GM12878 (cell line): ENCODE results near the gene ANXA4. TPM values are rescaled to one million over a fixed set of nuclear protein-coding genes. Genes with fewer than 3 reads are reported as not detected.

Experiments used
- ATAC-seq: fragments of 200-7000 bp; cut with Tn5 transposase; 3 replicates; pipeline ENCODE4 v1.9.1; 2020; ENCODE audit warnings: mild to moderate bottlenecking, moderate library complexity
- BruUV-seq: library from RNA; stranded (reverse); fragments of 400-500 nt; replicated peaks from 2 replicates; lab custom pipeline; 2021; lab: Mats Ljungman, UMichigan
- CTCF ChIA-PET: fragments of 300-600 bp; sonication (Branson Sonifier 250); formaldehyde crosslinking; extraction: SDS; loops from one replicate; lab custom pipeline; 2021; ENCODE audit warnings: inconsistent platforms; lab: Yijun Ruan, JAX
- POLR2A ChIA-PET: fragments of 350-600 bp; formaldehyde crosslinking; extraction: SDS; loops from one replicate; lab custom pipeline; 2021; ENCODE audit warnings: inconsistent platforms; lab: Charles Lee
- RAD21 ChIA-PET: fragments of 300-600 bp; sonication (Branson Sonifier 250); formaldehyde crosslinking; loops from one replicate; lab custom pipeline; 2023; ENCODE audit warnings: antibody characterized with exemption; ENCODE audit not compliant: unreplicated experiment; lab: Charles Lee
- SMC1A ChIA-PET: fragments of 300-600 bp; sonication (Branson Sonifier 250); formaldehyde crosslinking; loops from one replicate; lab custom pipeline; 2023; ENCODE audit not compliant: unreplicated experiment, uncharacterized antibody; lab: Charles Lee
- DNase-seq: peaks from one replicate; pipeline ENCODE4 v3.0.0-alpha.2; 2011; ENCODE audit warnings: low read depth, low spot score
- FAIRE-seq: peaks from 3 replicates; lab custom pipeline; 2011; peaks lifted over from hg19 to GRCh38; lab: Jason Lieb, UNC
- H2AFZ ChIP-seq: 2 replicates; pipeline ENCODE4 v1.6.0; 2011; ENCODE audit warnings: low read depth, low read length, control low read depth; ENCODE audit not compliant: control insufficient read depth
- H3K27ac ChIP-seq: 2 replicates; pipeline ENCODE4 v1.5.1; 2011; ENCODE audit warnings: control low read depth; ENCODE audit not compliant: control insufficient read depth, insufficient read depth
- H3K27me3 ChIP-seq, 2 experiments: replicated peaks in 1 of 2; 2 replicates each; pipeline versions ENCODE4 v1.6.0 to v1.6.1; 2011; ENCODE audit warnings: low read length in 1 of 2; ENCODE audit not compliant: control insufficient read depth in 2 of 2, insufficient read depth in 2 of 2
- H3K36me3 ChIP-seq, 2 experiments: 2 replicates each; pipeline ENCODE4 v1.5.1; 2011; ENCODE audit warnings: low read length in 1 of 2; ENCODE audit not compliant: control insufficient read depth in 2 of 2, insufficient read depth in 2 of 2
- H3K4me1 ChIP-seq: 2 replicates; pipeline ENCODE4 v1.6.1; 2011; ENCODE audit warnings: mild to moderate bottlenecking, low read length, moderate library complexity, mixed read lengths; ENCODE audit not compliant: control insufficient read depth, insufficient read depth
- H3K4me2 ChIP-seq: 2 replicates; pipeline ENCODE4 v1.6.0; 2011; ENCODE audit warnings: control low read depth; ENCODE audit not compliant: control insufficient read depth, insufficient read depth
- H3K4me3 ChIP-seq: fragments of 200-600 bp; sonication (generic); 2 replicates; pipeline ENCODE4 v1.5.1; 2016
- H3K79me2 ChIP-seq: 2 replicates; pipeline ENCODE4 v1.6.0; 2011; ENCODE audit warnings: low read length; ENCODE audit not compliant: control insufficient read depth, insufficient read depth
- H3K9ac ChIP-seq: 2 replicates; pipeline ENCODE4 v1.8.0; 2011; ENCODE audit warnings: low read length, control low read depth, mixed read lengths; ENCODE audit not compliant: control insufficient read depth, insufficient read depth
- H3K9me3 ChIP-seq: replicated peaks from 3 replicates; pipeline ENCODE4 v1.5.1; 2011; ENCODE audit warnings: mild to moderate bottlenecking, low read length; ENCODE audit not compliant: control insufficient read depth, insufficient read depth
- H4K20me1 ChIP-seq: 2 replicates; pipeline ENCODE4 v1.6.0; 2011; ENCODE audit not compliant: control insufficient read depth, insufficient read depth
- BHLHE40 ChIP-seq, 2 experiments: fragments of 450-650 bp in 1 of 2; IDR thresholded peaks; 2 replicates each; pipeline ENCODE4 v1.6.1; 2011 to 2017; ENCODE audit warnings: low read depth in 2 of 2, borderline replicate concordance in 1 of 2, improper control_type of control experiment in 1 of 2, low read length in 1 of 2, mild to moderate bottlenecking in 1 of 2
- CBFB ChIP-seq: IDR thresholded peaks from 2 replicates; pipeline ENCODE4 v1.6.1; 2016; ENCODE audit warnings: antibody characterized with exemption, low read depth
- FOS ChIP-seq: IDR thresholded peaks from 3 replicates; pipeline ENCODE4 v1.6.1; 2011; ENCODE audit warnings: borderline replicate concordance; ENCODE audit not compliant: insufficient read length; ENCODE audit errors: extremely low read depth
- IKZF1 ChIP-seq: fragments of 450-650 bp; conservative IDR thresholded peaks from 2 replicates; pipeline ENCODE4 v1.6.1; 2017; ENCODE audit warnings: antibody characterized with exemption, mild to moderate bottlenecking
- MTA3 ChIP-seq: IDR thresholded peaks from 2 replicates; pipeline ENCODE4 v1.6.1; 2012; ENCODE audit warnings: low read length, inconsistent platforms, borderline replicate concordance
- NFIC ChIP-seq: IDR thresholded peaks from 2 replicates; pipeline ENCODE4 v1.6.1; 2012; ENCODE audit warnings: low read depth, mild to moderate bottlenecking, inconsistent platforms, low read length, moderate library complexity
- NR2C2 ChIP-seq: IDR thresholded peaks from 2 replicates; pipeline ENCODE4 v1.6.1; 2011; ENCODE audit warnings: borderline replicate concordance, low read depth; ENCODE audit not compliant: control insufficient read depth, insufficient read length
- SMAD1 ChIP-seq: fragments of 450-650 bp; IDR thresholded peaks from 2 replicates; pipeline ENCODE4 v1.6.1; 2018; ENCODE audit warnings: mild to moderate bottlenecking, low read depth; ENCODE audit not compliant: partially characterized antibody
- SMC3 ChIP-seq: IDR thresholded peaks from 2 replicates; pipeline ENCODE4 v1.6.1; 2011; ENCODE audit warnings: low read length, improper control_type of control experiment, borderline replicate concordance
- STAT1 ChIP-seq: fragments of 450-650 bp; conservative IDR thresholded peaks from 2 replicates; pipeline ENCODE4 v1.6.1; 2014; ENCODE audit warnings: antibody characterized with exemption, mild to moderate bottlenecking
- ZBED1 ChIP-seq: IDR thresholded peaks from 2 replicates; pipeline ENCODE4 v1.6.1; 2016; ENCODE audit warnings: borderline replicate concordance
- WGBS: methylation state at CpG from one replicate; pipeline ENCODE4 v1.1.6; 2016; ENCODE audit warnings: low lambda C conversion rate; ENCODE audit not compliant: insufficient replicate concordance, insufficient coverage; ENCODE audit errors: missing lambda C conversion rate; 5-methylcytosine and 5-hydroxymethylcytosine counted together
- in situ Hi-C: fragments of 300-500 bp; cut with MboI; formaldehyde crosslinking; loops from 9 replicates; pipeline ENCODE4 v1.14.3; 2018; ENCODE audit warnings: mixed read lengths
- intact Hi-C: fragments of 100-400 bp; cut with micrococcal nuclease; formaldehyde crosslinking; loops from one replicate; pipeline ENCODE4 v1.14.2; 2022; ENCODE audit not compliant: unreplicated experiment
- polyA plus RNA-seq, 11 experiments: library from polyadenylated mRNA; depleted of rRNA in 4 of 11; unstranded in 6 of 11; stranded (reverse) in 5 of 11; fragments of >200 nt; fragmentation: Nextera tagmentation in 4 of 11; fragmentation: Illumina TruSeq in 1 of 11; extraction: Ambion mirVana in 4 of 11; extraction: Trizol in 1 of 11; gene quantifications; 1 replicate in 1 of 11; 2 replicates in 10 of 11; pipeline versions ENCODE4 v1.2.1 to v1.2.3, GENCODE V29; 2011 to 2016; ENCODE audit warnings: inconsistent platforms in 2 of 11, missing spikeins in 2 of 11, low read depth in 1 of 11
- total RNA-seq, 4 experiments: library from RNA; depleted of rRNA in 3 of 4; stranded (reverse); fragments of >200 nt in 3 of 4; fragmentation: Illumina TruSeq in 1 of 4; extraction: Trizol in 1 of 4; gene quantifications; 2 replicates each; pipeline versions ENCODE4 v1.2.1 to v1.2.3, GENCODE V29; 2013 to 2021
- TF ChIP-seq, protein P1 (sequence below): IDR thresholded peaks from 2 replicates; pipeline ENCODE4 v1.6.1; 2012; ENCODE audit warnings: low read depth, low read length, improper control_type of control experiment
- TF ChIP-seq, protein P2 (sequence below): IDR thresholded peaks from 2 replicates; pipeline ENCODE4 v1.6.1; 2011; ENCODE audit warnings: low read depth, low read length, improper control_type of control experiment, borderline replicate concordance
- TF ChIP-seq, protein P3 (sequence below): fragments of 450-650 bp; IDR thresholded peaks from 2 replicates; pipeline ENCODE4 v1.6.1; 2017; ENCODE audit warnings: mild to moderate bottlenecking, moderate library complexity

ANXA4 gene
- total and polyA plus RNA-seq, 10 of the 15 experiments (the other 5 are each of a cell fraction or from before 2014, with no cell fraction given): 16.3 to 97.2 (median 71.0) TPM

DNA sequence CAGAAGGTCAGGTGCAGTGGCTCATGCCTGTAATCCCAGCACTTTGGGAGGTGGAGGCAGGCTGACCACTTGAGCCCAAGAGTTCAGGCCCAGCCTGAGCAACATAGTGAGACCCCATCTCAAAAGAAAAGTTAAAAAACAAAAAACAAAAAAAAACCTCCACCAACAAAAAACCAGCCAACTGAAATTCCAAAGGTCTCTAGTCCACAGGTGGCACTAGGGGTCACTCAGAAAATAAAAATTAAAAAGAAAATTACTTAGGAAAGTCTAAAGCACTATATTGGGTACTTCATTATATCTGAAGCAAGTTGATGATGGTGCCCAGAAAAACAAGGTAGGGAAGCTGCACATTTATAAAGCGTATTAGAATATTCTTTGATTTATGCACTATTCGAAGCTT, 26.9 kb downstream of the ANXA4 start:
- TF ChIP-seq MTA3 (no peak), IKZF1 (no peak), SMAD1 (no peak), NFIC (no peak), ZBED1 (no peak), STAT1 (no peak), NR2C2 (no peak), CBFB (no peak), SMC3 (no peak), BHLHE40 (IDR thresholded peaks at IDR 0.05; ENCODE audit: borderline replicate concordance in 1 of 2, low read depth in 2 of 2, low read length in 1 of 2) (no peak), FOS (no peak)
- TF ChIP-seq, protein P1, sequence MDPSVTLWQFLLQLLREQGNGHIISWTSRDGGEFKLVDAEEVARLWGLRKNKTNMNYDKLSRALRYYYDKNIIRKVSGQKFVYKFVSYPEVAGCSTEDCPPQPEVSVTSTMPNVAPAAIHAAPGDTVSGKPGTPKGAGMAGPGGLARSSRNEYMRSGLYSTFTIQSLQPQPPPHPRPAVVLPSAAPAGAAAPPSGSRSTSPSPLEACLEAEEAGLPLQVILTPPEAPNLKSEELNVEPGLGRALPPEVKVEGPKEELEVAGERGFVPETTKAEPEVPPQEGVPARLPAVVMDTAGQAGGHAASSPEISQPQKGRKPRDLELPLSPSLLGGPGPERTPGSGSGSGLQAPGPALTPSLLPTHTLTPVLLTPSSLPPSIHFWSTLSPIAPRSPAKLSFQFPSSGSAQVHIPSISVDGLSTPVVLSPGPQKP: no peak
- TF ChIP-seq, protein P2, sequence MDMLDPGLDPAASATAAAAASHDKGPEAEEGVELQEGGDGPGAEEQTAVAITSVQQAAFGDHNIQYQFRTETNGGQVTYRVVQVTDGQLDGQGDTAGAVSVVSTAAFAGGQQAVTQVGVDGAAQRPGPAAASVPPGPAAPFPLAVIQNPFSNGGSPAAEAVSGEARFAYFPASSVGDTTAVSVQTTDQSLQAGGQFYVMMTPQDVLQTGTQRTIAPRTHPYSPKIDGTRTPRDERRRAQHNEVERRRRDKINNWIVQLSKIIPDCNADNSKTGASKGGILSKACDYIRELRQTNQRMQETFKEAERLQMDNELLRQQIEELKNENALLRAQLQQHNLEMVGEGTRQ: no peak
- TF ChIP-seq, protein P3, sequence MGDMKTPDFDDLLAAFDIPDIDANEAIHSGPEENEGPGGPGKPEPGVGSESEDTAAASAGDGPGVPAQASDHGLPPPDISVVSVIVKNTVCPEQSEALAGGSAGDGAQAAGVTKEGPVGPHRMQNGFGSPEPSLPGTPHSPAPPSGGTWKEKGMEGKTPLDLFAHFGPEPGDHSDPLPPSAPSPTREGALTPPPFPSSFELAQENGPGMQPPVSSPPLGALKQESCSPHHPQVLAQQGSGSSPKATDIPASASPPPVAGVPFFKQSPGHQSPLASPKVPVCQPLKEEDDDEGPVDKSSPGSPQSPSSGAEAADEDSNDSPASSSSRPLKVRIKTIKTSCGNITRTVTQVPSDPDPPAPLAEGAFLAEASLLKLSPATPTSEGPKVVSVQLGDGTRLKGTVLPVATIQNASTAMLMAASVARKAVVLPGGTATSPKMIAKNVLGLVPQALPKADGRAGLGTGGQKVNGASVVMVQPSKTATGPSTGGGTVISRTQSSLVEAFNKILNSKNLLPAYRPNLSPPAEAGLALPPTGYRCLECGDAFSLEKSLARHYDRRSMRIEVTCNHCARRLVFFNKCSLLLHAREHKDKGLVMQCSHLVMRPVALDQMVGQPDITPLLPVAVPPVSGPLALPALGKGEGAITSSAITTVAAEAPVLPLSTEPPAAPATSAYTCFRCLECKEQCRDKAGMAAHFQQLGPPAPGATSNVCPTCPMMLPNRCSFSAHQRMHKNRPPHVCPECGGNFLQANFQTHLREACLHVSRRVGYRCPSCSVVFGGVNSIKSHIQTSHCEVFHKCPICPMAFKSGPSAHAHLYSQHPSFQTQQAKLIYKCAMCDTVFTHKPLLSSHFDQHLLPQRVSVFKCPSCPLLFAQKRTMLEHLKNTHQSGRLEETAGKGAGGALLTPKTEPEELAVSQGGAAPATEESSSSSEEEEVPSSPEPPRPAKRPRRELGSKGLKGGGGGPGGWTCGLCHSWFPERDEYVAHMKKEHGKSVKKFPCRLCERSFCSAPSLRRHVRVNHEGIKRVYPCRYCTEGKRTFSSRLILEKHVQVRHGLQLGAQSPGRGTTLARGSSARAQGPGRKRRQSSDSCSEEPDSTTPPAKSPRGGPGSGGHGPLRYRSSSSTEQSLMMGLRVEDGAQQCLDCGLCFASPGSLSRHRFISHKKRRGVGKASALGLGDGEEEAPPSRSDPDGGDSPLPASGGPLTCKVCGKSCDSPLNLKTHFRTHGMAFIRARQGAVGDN: no peak
- no peaks in the 10 kb centered on the region for H3K36me3 ChIP-seq
- CTCF ChIA-PET: interaction anchor here (0.7 to 4.4 kb wide), 10 partner anchors 13 to 50 kb away, joined by 3 to 28 read pairs (median 6); no protein-coding TSS in a partner anchor
- FAIRE-seq (no peak), DNase-seq (no peak), ATAC-seq (no peak)
- RAD21 ChIA-PET: interaction anchor here (1.0 to 1.5 kb wide), 6 partner anchors 11 to 48 kb away, joined by 3 to 6 read pairs (median 3); no protein-coding TSS in a partner anchor
- no peak overlapping the region for H3K27ac ChIP-seq
- SMC1A ChIA-PET: interaction anchor here (1.0 to 5.7 kb wide), 12 partner anchors 8 to 365 kb away, joined by 3 to 40 read pairs (median 12); partner anchors contain the start of gene NFU1
- H3K9ac ChIP-seq: no peak overlapping the region
- H4K20me1 ChIP-seq: no peaks in the 10 kb centered on the region
- peaks cover 12% of the 10 kb centered on the region for H3K79me2 ChIP-seq
- no peak overlapping the region for H3K4me3 ChIP-seq
- no peak overlapping the region for H3K4me2 ChIP-seq
- POLR2A ChIA-PET: interaction anchor here (0.6 to 1.5 kb wide), 4 partner anchors 13 to 78 kb away, joined by 3 to 5 read pairs (median 4); no protein-coding TSS in a partner anchor
- in situ Hi-C loops (no loop called here), intact Hi-C loops (no loop called here)
- no peaks in the 10 kb centered on the region for H3K27me3 ChIP-seq
- 71% methylated on average over 2 of the region's 2 CpGs for WGBS
- no peaks in the 10 kb centered on the region for H3K9me3 ChIP-seq
- no peak overlapping the region for H2AFZ ChIP-seq
- peaks cover 59% of the 10 kb centered on the region for H3K4me1 ChIP-seq
- no TSS peak for BruUV-seq
